Progenitor cell of endocrine pancreas (in vitro differentiated cells): ENCODE measurements around the gene BCAN. TPM values are rescaled to one million over a fixed set of nuclear protein-coding genes. Genes with fewer than 3 reads are reported as not detected.

ENCODE experiments used
- DNase-seq: peaks from one replicate; pipeline ENCODE4 v3.0.0; 2021; ENCODE audit warnings: low spot score; ENCODE audit not compliant: unreplicated experiment
- H3K27ac Mint-ChIP-seq: 2 replicates; pipeline ENCODE4 v1.8.0; 2021; ENCODE audit warnings: mild to moderate bottlenecking, moderate library complexity, mixed read lengths
- H3K27me3 Mint-ChIP-seq: 2 replicates; pipeline ENCODE4 v1.8.0; 2021; ENCODE audit warnings: mixed read lengths
- H3K36me3 Mint-ChIP-seq: 2 replicates; pipeline ENCODE4 v1.8.0; 2022; ENCODE audit warnings: mixed read lengths; ENCODE audit not compliant: insufficient read depth
- H3K4me1 Mint-ChIP-seq: 2 replicates; pipeline ENCODE4 v1.8.0; 2021; ENCODE audit warnings: low read depth, mixed read lengths
- H3K4me3 Mint-ChIP-seq: 2 replicates; pipeline ENCODE4 v1.8.0; 2021; ENCODE audit warnings: low read depth, mild to moderate bottlenecking, moderate library complexity, mixed read lengths
- H3K9me3 Mint-ChIP-seq: 2 replicates; pipeline ENCODE4 v1.8.0; 2021; ENCODE audit warnings: low read depth, mixed read lengths
- CTCF ChIP-seq: fragments of 200-600 bp; sonication (generic); IDR thresholded peaks from one replicate; pipeline ENCODE4 v1.5.0; 2021; ENCODE audit warnings: antibody characterized with exemption, mild to moderate bottlenecking; ENCODE audit not compliant: unreplicated experiment
- total RNA-seq: library from RNA; stranded (reverse); gene quantifications from 2 replicates; pipeline ENCODE4 v1.2.1, GENCODE V29; 2021

The BCAN gene
- total RNA-seq, 1 donor from 2014 or later = not detected

GRCh38 chr1:156648951-156649350 is 7.0 kb downstream of the BCAN start:
- H3K27me3 Mint-ChIP-seq = peaks cover 89% of the 10 kb centered on the region
- no peak for TF ChIP-seq CTCF
- no peaks in the 10 kb centered on the region for H3K9me3 Mint-ChIP-seq
- H3K4me1 Mint-ChIP-seq = no peaks in the 10 kb centered on the region
- no peaks in the 10 kb centered on the region for H3K36me3 Mint-ChIP-seq
- H3K4me3 Mint-ChIP-seq = no peak overlapping the region
- DNase-seq = no peak
- no peak overlapping the region for H3K27ac Mint-ChIP-seq

- no peaks in the 10 kb centered on the region for H3K36me3 Mint-ChIP-seq
- H3K4me3 Mint-ChIP-seq = no peak overlapping the region
- peaks cover 4% of the 10 kb centered on the region for H3K4me1 Mint-ChIP-seq
- DNase-seq = peak; percentile 65
- H3K27me3 Mint-ChIP-seq = peaks cover 95% of the 10 kb centered on the region
- no peak for TF ChIP-seq CTCF
- H3K27ac Mint-ChIP-seq = no peak overlapping the region
- no peaks in the 10 kb centered on the region for H3K9me3 Mint-ChIP-seq
Observed at GRCh38 chr1:156652131-156652991, 10.4 kb downstream of the BCAN start.

GRCh38 chr1:156652992-156653355 is 11.1 kb downstream of the BCAN start:
- no peak for TF ChIP-seq CTCF
- no peaks in the 10 kb centered on the region for H3K36me3 Mint-ChIP-seq
- peaks cover 95% of the 10 kb centered on the region for H3K27me3 Mint-ChIP-seq
- H3K4me3 Mint-ChIP-seq = no peak overlapping the region
- DNase-seq = no peak
- H3K27ac Mint-ChIP-seq = no peak overlapping the region
- peaks cover 4% of the 10 kb centered on the region for H3K4me1 Mint-ChIP-seq
- H3K9me3 Mint-ChIP-seq = no peaks in the 10 kb centered on the region

GRCh38 chr1:156654700-156655099 is 12.8 kb downstream of the BCAN start:
- no peaks in the 10 kb centered on the region for H3K36me3 Mint-ChIP-seq
- H3K27ac Mint-ChIP-seq = no peak overlapping the region
- H3K27me3 Mint-ChIP-seq = peaks cover 93% of the 10 kb centered on the region
- no peak for TF ChIP-seq CTCF
- H3K4me1 Mint-ChIP-seq = peaks cover 4% of the 10 kb centered on the region
- H3K9me3 Mint-ChIP-seq = no peaks in the 10 kb centered on the region
- no peak overlapping the region for H3K4me3 Mint-ChIP-seq
- no peak for DNase-seq

- TF ChIP-seq CTCF = no peak
- Mint-ChIP-seq H3K27me3 (peaks cover 88% of the 10 kb centered on the region), H3K27ac (no peak overlapping the region), H3K36me3 (no peaks in the 10 kb centered on the region), H3K4me3 (no peak overlapping the region), H3K9me3 (no peaks in the 10 kb centered on the region), H3K4me1 (peaks cover 6% of the 10 kb centered on the region)
- no peak for DNase-seq
Observed at GRCh38 chr1:156655151-156655903, 13.4 kb downstream of the BCAN start.
